Measurements from ENCODE around the gene TBX21. TPM values are rescaled to one million over a fixed set of nuclear protein-coding genes. Genes with fewer than 3 reads are reported as not detected.

TBX21 gene
- total and polyA plus RNA-seq, 8 donors: 0.25 to 2.8 (median 0.46) TPM; not detected in 1

- no peak for TF ChIP-seq CTCF (IDR thresholded peaks at IDR 0.05)
- Histone ChIP-seq H3K27ac (peak overlapping the region in 1 of 2 donors; percentile 41), H3K36me3 (peaks cover 0 to 39% of the 10 kb centered on the region in 2 donors), H3K9me3 (no peaks in the 10 kb centered on the region), H3K4me3 (no peak overlapping the region), H3K4me1 (peaks cover 0 to 51% of the 10 kb centered on the region in 2 donors), H3K27me3 (no peaks in the 10 kb centered on the region)
- intact Hi-C loops (cut with DNase I): no loop called here
- ATAC-seq: no peak
- no peak for DNase-seq
Measured at GRCh38 chr17:47703671-47704070, 29.4 kb upstream of the TBX21 start.

GRCh38 chr17:47704116-47704515, 28.9 kb upstream of the TBX21 start:
- peaks cover 0 to 39% of the 10 kb centered on the region in 2 donors for H3K36me3 ChIP-seq
- no peaks in the 10 kb centered on the region for H3K9me3 ChIP-seq
- no peak for ATAC-seq
- peak overlapping the region in 1 of 2 donors; percentile 6 for H3K27ac ChIP-seq
- peak in 1 of 4 donors; percentile 90 for DNase-seq
- H3K27me3 ChIP-seq: no peaks in the 10 kb centered on the region
- H3K4me1 ChIP-seq: peaks cover 0 to 49% of the 10 kb centered on the region in 2 donors
- TF ChIP-seq CTCF (IDR thresholded peaks at IDR 0.05): no peak
- intact Hi-C loops (cut with DNase I): no loop called here
- no peak overlapping the region for H3K4me3 ChIP-seq

GRCh38 chr17:47704736-47705135, 28.3 kb upstream of the TBX21 start:
- peak in 1 of 4 donors; percentile 7 for DNase-seq
- intact Hi-C loops (cut with DNase I): no loop called here
- peaks cover 0 to 39% of the 10 kb centered on the region in 2 donors for H3K36me3 ChIP-seq
- no peak for TF ChIP-seq CTCF (IDR thresholded peaks at IDR 0.05)
- H3K4me3 ChIP-seq: no peak overlapping the region
- no peaks in the 10 kb centered on the region for H3K27me3 ChIP-seq
- H3K4me1 ChIP-seq: peaks cover 0 to 49% of the 10 kb centered on the region in 2 donors
- no peak overlapping the region for H3K27ac ChIP-seq
- no peaks in the 10 kb centered on the region for H3K9me3 ChIP-seq
- ATAC-seq: no peak

GRCh38 chr17:47705536-47706530, 27.2 kb upstream of the TBX21 start:
- Histone ChIP-seq H3K36me3 (peaks cover 0 to 39% of the 10 kb centered on the region in 2 donors), H3K4me3 (no peak overlapping the region), H3K27ac (no peak overlapping the region), H3K4me1 (peaks cover 0 to 49% of the 10 kb centered on the region in 2 donors), H3K27me3 (no peaks in the 10 kb centered on the region), H3K9me3 (no peaks in the 10 kb centered on the region)
- no peak for TF ChIP-seq CTCF (IDR thresholded peaks at IDR 0.05)
- ATAC-seq (no peak), DNase-seq (peak in 1 of 4 donors; percentile 11)
- intact Hi-C loops (cut with DNase I): no loop called here

Data from left lung (tissue), 10 donors.